Panc1 (cell line): ENCODE results near the gene DHPS. TPM values are rescaled to one million over a fixed set of nuclear protein-coding genes. Genes with fewer than 3 reads are reported as not detected.

Source experiments
- ATAC-seq: fragments of 200-7000 bp; cut with Tn5 transposase; 2 replicates; pipeline ENCODE4 v1.9.1; 2020; ENCODE audit warnings: mild to moderate bottlenecking, moderate library complexity
- BruUV-seq: library from RNA; stranded (reverse); fragments of 400-500 nt; replicated peaks from 2 replicates; lab custom pipeline; 2021; lab: Mats Ljungman, UMichigan
- CTCF ChIA-PET: fragments of 300-600 bp; sonication (Branson Sonifier 250); formaldehyde crosslinking; loops from one replicate; lab custom pipeline; 2022; ENCODE audit warnings: antibody characterized with exemption; lab: Charles Lee
- POLR2A ChIA-PET: fragments of 300-600 bp; sonication (Branson Sonifier 250); formaldehyde crosslinking; loops from one replicate; lab custom pipeline; 2022; ENCODE audit warnings: antibody characterized with exemption; lab: Charles Lee
- DNase-seq: peaks from one replicate; pipeline ENCODE4 v3.0.0-alpha.2; 2010; ENCODE audit warnings: low read depth, low spot score
- H3K27ac ChIP-seq: 2 replicates; pipeline ENCODE4 v1.5.1; 2011; ENCODE audit warnings: mild to moderate bottlenecking, low read length, inconsistent platforms
- H3K27me3 ChIP-seq: fragments of 200-500 bp; sonication (Bioruptor generic); 2 replicates; pipeline ENCODE4 v1.6.0; 2014; ENCODE audit warnings: low read length, inconsistent platforms; ENCODE audit not compliant: control insufficient read depth, insufficient read depth
- H3K36me3 ChIP-seq: fragments of 200-500 bp; sonication (Bioruptor generic); 2 replicates; pipeline ENCODE4 v1.5.1; 2014; ENCODE audit warnings: inconsistent platforms, mild to moderate bottlenecking, low read length, moderate library complexity; ENCODE audit not compliant: control insufficient read depth, insufficient read depth
- H3K4me1 ChIP-seq: 2 replicates; pipeline ENCODE4 v1.5.1; 2011; ENCODE audit warnings: inconsistent platforms, mild to moderate bottlenecking, low read length, moderate library complexity; ENCODE audit not compliant: control insufficient read depth, insufficient read depth
- H3K4me3 ChIP-seq, 2 experiments: 2 replicates each; pipeline ENCODE4 v1.5.1; 2011 to 2012; ENCODE audit warnings: low read depth in 2 of 2, low read length in 2 of 2, mild to moderate bottlenecking in 2 of 2, inconsistent platforms in 1 of 2, moderate library complexity in 1 of 2
- H3K9me3 ChIP-seq: fragments of 200-500 bp; sonication (Bioruptor generic); 2 replicates; pipeline ENCODE4 v1.5.1; 2014; ENCODE audit warnings: low read depth, mild to moderate bottlenecking, inconsistent platforms, low read length, moderate library complexity; ENCODE audit not compliant: control insufficient read depth, insufficient read depth
- POLR2AphosphoS5 ChIP-seq: IDR thresholded peaks from 2 replicates; pipeline ENCODE4 v1.6.1; 2012; ENCODE audit warnings: mild to moderate bottlenecking, low read depth, low read length, moderate library complexity
- SIN3A ChIP-seq: IDR thresholded peaks from 2 replicates; pipeline ENCODE4 v1.6.1; 2012; ENCODE audit warnings: low read depth, mild to moderate bottlenecking, low read length, moderate library complexity, borderline replicate concordance; ENCODE audit not compliant: insufficient read depth
- TCF7L2 ChIP-seq: IDR thresholded peaks from 2 replicates; pipeline ENCODE4 v1.6.1; 2011; ENCODE audit warnings: mild to moderate bottlenecking, low read depth, low read length, inconsistent platforms
- in situ Hi-C: cut with HindIII; loops from 2 replicates; pipeline ENCODE4 v1.10.0; 2016; ENCODE audit warnings: low sequenced_read_pairs, low pct_unique_long_range_greater_than_20kb
- intact Hi-C: fragments of 100-400 bp; cut with micrococcal nuclease; formaldehyde crosslinking; loops from one replicate; pipeline ENCODE4 v1.10.0; 2022; ENCODE audit not compliant: unreplicated experiment
- total RNA-seq: library from RNA; stranded (reverse); gene quantifications from one replicate; pipeline ENCODE4 v1.2.1, GENCODE V29; 2021; ENCODE audit not compliant: unreplicated experiment
- TF ChIP-seq, protein P1 (sequence below), 2 experiments: IDR thresholded peaks; 2 replicates each; pipeline ENCODE4 v1.6.1; 2011 to 2012; ENCODE audit warnings: low read depth in 2 of 2, control low read depth in 1 of 2, low read length in 1 of 2, mild to moderate bottlenecking in 1 of 2, moderate library complexity in 1 of 2; ENCODE audit not compliant: insufficient read depth in 1 of 2
- TF ChIP-seq, protein P2 (sequence below): fragments of 450-650 bp; IDR thresholded peaks from 2 replicates; pipeline ENCODE4 v1.5.1; 2017; ENCODE audit warnings: mild to moderate bottlenecking

DHPS gene
- total RNA-seq, 1 experiment from 2014 or later, result 76.9 TPM

DNA sequence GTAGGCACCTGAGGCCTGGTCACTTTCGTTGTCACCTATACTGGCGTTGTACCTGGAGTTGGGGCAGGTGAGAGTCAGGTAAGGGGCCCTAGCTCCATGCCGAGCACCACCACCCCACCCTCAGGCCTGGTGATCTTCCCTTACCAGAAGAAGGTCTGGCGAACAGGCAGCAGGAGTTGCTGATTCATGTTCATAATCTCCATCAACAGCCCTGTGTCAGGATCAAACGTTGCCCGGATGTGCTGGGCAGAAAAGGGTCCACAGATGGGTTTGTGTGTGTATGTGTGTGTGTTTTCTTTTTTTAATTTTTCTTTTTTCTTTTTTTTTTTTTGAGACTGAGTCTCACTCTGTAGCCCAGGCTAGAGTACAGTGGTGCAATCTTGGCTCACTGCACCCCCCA, 29.5 kb downstream of the DHPS start:
- intact Hi-C loops (no loop called here), in situ Hi-C loops (no loop called here)
- Histone ChIP-seq H3K27me3 (no peaks in the 10 kb centered on the region), H3K36me3 (no peaks in the 10 kb centered on the region), H3K4me1 (no peaks in the 10 kb centered on the region), H3K4me3 (no peak overlapping the region), H3K27ac (no peak overlapping the region), H3K9me3 (no peaks in the 10 kb centered on the region)
- ChIA-PET CTCF (no interaction called here), POLR2A (interaction anchor here (0.6 kb wide), 1 partner anchor 39 kb away, joined by 5 read pairs; no protein-coding TSS in a partner anchor)
- ATAC-seq (no peak), DNase-seq (no peak)
- no peak for TF ChIP-seq SIN3A
- no peak for TF ChIP-seq POLR2AphosphoS5
- TF ChIP-seq, protein P1, sequence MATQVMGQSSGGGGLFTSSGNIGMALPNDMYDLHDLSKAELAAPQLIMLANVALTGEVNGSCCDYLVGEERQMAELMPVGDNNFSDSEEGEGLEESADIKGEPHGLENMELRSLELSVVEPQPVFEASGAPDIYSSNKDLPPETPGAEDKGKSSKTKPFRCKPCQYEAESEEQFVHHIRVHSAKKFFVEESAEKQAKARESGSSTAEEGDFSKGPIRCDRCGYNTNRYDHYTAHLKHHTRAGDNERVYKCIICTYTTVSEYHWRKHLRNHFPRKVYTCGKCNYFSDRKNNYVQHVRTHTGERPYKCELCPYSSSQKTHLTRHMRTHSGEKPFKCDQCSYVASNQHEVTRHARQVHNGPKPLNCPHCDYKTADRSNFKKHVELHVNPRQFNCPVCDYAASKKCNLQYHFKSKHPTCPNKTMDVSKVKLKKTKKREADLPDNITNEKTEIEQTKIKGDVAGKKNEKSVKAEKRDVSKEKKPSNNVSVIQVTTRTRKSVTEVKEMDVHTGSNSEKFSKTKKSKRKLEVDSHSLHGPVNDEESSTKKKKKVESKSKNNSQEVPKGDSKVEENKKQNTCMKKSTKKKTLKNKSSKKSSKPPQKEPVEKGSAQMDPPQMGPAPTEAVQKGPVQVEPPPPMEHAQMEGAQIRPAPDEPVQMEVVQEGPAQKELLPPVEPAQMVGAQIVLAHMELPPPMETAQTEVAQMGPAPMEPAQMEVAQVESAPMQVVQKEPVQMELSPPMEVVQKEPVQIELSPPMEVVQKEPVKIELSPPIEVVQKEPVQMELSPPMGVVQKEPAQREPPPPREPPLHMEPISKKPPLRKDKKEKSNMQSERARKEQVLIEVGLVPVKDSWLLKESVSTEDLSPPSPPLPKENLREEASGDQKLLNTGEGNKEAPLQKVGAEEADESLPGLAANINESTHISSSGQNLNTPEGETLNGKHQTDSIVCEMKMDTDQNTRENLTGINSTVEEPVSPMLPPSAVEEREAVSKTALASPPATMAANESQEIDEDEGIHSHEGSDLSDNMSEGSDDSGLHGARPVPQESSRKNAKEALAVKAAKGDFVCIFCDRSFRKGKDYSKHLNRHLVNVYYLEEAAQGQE (IDR thresholded peaks at IDR 0.05; ENCODE audit: insufficient read depth in 1 of 2, low read depth in 2 of 2, low read length in 1 of 2), result no peak
- TF ChIP-seq, protein P2, sequence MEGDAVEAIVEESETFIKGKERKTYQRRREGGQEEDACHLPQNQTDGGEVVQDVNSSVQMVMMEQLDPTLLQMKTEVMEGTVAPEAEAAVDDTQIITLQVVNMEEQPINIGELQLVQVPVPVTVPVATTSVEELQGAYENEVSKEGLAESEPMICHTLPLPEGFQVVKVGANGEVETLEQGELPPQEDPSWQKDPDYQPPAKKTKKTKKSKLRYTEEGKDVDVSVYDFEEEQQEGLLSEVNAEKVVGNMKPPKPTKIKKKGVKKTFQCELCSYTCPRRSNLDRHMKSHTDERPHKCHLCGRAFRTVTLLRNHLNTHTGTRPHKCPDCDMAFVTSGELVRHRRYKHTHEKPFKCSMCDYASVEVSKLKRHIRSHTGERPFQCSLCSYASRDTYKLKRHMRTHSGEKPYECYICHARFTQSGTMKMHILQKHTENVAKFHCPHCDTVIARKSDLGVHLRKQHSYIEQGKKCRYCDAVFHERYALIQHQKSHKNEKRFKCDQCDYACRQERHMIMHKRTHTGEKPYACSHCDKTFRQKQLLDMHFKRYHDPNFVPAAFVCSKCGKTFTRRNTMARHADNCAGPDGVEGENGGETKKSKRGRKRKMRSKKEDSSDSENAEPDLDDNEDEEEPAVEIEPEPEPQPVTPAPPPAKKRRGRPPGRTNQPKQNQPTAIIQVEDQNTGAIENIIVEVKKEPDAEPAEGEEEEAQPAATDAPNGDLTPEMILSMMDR, result no peak
- TF ChIP-seq TCF7L2, result no peak
- no TSS peak for BruUV-seq

DNA sequence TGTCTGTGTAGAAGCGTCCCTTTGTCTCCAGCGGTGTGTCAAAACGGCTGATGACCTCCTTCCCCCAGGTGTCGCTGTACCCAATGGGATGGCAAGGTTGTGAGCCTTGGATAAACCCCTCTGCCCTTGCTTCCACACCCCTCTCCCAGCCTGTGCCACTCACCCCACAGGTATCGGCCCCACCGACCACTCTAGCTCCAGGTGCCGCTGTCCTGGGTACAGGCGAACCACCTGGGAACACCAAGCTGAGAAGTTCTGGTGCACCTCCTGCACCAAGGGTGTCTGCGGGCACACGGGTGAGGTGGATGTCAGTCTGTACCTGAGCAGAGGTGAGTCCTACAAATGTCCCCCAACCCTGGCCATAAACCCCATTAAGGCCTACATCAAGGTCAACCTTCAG, 31.7 kb downstream of the DHPS start:
- POLR2A ChIA-PET, result no interaction called here
- CTCF ChIA-PET, result no interaction called here
- Histone ChIP-seq H3K4me1 (no peaks in the 10 kb centered on the region), H3K27ac (no peak overlapping the region), H3K4me3 (no peak overlapping the region), H3K36me3 (no peaks in the 10 kb centered on the region), H3K9me3 (no peaks in the 10 kb centered on the region), H3K27me3 (no peaks in the 10 kb centered on the region)
- ATAC-seq (no peak), DNase-seq (no peak)
- in situ Hi-C loops (no loop called here), intact Hi-C loops (loop anchor here (5.0 kb wide), 1 partner anchor 98 kb away; the partner anchor contains the start of gene ZNF564)
- no TSS peak for BruUV-seq
- TF ChIP-seq TCF7L2 (no peak), SIN3A (no peak)
- TF ChIP-seq, protein P1 (IDR thresholded peaks at IDR 0.05; ENCODE audit: insufficient read depth in 1 of 2, low read depth in 2 of 2, low read length in 1 of 2), result no peak
